GM21447 (cell line): ENCODE results near the gene ACTN1.

ENCODE experiments used
- ATAC-seq: cut with Tn5 transposase; IDR thresholded peaks from one replicate; pipeline ENCODE4 v1.9.1; 2021; ENCODE audit not compliant: unreplicated experiment

ACTN1 gene

GRCh38 chr14:68836082-68836481 lies 143.0 kb downstream of the ACTN1 start:
- ATAC-seq, result no peak

- ATAC-seq, result no peak
Measured at GRCh38 chr14:68834816-68835215, 144.3 kb downstream of the ACTN1 start.

GRCh38 chr14:68828698-68829097 lies 150.4 kb downstream of the ACTN1 start:
- ATAC-seq, result no peak

GRCh38 chr14:68825729-68826128 lies 153.4 kb downstream of the ACTN1 start:
- ATAC-seq, result no peak

GRCh38 chr14:68824517-68825347 lies 154.4 kb downstream of the ACTN1 start:
- no peak for ATAC-seq

- no peak for ATAC-seq
Measured at GRCh38 chr14:68824207-68824516, 154.9 kb downstream of the ACTN1 start.
